HG03378 (cell line): ENCODE measurements around the gene ALDH1A3.

ENCODE experiments used
- ATAC-seq: cut with Tn5 transposase; IDR thresholded peaks from one replicate; pipeline ENCODE4 v1.9.1; 2021; ENCODE audit warnings: mild to moderate bottlenecking, moderate library complexity; ENCODE audit not compliant: unreplicated experiment

The ALDH1A3 gene

GRCh38 chr15:100900795-100901169 is 21.2 kb downstream of the ALDH1A3 start:
- ATAC-seq = no peak

DNA sequence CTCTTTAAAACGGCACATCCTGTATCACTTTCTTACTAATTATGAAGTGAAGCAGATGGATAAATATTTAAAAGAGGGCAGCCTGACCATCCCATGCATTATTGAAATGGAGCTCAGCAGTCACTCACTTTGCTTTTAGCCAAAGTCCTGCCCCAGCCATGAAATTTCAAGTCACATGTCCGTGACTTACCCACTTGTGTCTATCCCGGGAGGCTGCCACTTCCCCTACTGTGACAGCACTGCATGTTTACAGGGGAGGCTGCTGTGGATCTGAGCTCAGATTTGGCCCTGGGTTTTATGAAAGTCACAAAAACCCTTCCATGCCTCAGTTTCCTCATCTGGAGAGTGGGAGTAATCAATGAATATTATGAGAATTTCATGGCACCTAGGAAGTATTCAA is 21.7 kb downstream of the ALDH1A3 start:
- ATAC-seq = no peak

- no peak for ATAC-seq
Observed at GRCh38 chr15:100901702-100902435, 22.2 kb downstream of the ALDH1A3 start.

GRCh38 chr15:100902436-100903167 is 23.0 kb downstream of the ALDH1A3 start:
- no peak for ATAC-seq

GRCh38 chr15:100903168-100903554 is 23.5 kb downstream of the ALDH1A3 start:
- no peak for ATAC-seq

DNA sequence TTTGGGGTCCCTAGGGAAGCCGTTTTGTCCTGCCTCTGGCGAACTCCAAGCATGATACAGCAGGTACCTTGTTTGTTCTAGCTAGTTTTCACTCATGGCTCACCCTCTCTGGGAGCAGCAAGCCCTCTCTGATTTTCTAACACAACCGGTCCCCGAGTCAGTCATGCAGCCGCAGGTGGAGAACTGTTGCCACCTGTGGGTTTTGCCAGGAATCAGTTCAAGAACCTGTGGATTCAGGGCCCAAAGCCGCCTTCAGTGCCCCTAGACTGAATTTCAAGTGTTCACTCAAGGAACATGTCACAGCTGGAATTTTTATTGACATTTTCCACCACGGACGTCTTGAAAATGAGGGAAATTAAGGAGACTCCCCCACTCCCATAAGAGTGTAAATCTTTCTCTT is 26.2 kb downstream of the ALDH1A3 start:
- ATAC-seq = no peak

DNA sequence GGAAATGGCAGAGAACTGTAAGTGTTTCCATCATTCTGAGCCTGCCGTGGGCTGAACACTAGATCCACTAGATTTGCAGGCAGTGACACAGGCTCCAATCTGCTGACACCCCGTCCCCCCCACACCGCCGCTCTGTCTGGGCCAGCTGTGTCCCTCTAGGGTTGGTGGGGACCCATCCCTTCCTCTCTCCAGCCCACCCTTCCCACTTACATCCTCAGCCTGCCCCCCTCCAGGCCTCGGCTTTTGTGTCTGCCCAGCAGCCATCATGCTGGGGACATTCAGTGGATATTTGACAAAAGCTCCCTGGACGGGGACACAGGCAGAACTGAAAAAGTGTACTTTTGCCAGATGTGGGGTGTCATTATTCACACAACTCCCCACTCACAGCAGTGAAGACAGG is 28.8 kb downstream of the ALDH1A3 start:
- no peak for ATAC-seq

- no peak for ATAC-seq
Observed at GRCh38 chr15:100909565-100909964, 29.9 kb downstream of the ALDH1A3 start.

DNA sequence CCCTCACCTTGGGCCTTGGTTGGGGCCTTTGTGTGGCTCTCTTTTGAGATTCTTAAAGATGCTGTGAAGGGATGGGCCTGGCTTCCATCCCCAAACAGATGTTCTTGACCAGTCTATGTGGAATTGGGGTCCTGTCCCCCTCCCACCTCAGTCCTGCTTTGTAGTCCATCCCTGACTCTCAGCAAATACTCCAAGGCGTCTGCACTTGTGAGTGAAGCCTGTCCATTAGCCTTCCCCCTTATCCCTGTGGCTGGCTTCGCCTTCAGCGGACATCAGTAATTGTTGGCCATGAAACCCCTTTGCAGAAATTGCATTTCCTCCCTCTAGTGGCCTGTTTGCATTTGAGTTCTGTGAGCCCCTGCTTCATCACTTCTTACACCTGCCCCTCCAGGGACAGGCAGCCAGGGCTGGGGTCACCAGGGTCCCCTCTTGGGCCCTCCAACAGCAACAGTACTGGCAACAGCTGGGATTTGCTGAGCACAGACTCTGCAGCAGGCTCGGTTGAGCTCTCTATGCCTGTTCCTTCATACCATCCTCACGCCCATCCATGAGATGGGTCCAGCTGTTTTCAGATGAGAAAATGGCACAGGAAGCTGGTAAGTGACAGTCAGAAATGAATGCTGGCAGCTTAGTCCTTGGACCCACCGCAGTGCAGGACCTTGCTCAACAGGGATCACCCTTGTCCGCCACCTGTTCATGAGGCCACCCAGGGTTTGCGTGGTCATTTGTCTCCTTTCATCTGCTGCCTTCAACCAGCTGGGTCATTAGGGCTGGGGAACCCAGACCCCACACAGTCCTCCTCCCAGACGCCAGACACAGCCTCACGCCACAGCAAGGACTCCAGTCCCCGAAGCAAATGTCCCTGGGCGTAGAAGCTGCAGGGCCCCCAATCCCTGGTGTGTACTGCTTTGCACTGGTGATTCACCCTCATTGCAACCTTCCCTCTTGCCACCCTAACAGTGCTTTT is 30.6 kb downstream of the ALDH1A3 start:
- ATAC-seq = no peak

DNA sequence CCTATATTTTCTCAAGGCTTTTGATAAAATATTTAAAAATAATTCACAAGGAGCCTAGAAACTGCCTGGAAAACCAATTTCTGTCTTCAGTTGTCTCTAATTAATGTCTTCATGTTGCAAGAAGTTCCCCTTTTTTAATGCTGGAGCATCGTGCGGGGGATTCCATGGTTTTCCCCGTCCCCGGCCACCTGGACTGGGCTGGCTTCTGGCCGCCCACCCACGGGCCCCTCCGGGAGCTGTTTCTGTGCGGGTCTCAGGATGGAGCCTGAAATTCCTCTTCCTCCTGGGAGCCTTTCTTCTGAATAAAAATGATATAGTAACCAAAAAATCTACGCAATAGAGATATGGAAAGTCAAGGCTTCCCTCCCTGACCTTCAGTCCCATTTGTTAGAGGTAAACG is 31.5 kb downstream of the ALDH1A3 start:
- ATAC-seq = no peak

DNA sequence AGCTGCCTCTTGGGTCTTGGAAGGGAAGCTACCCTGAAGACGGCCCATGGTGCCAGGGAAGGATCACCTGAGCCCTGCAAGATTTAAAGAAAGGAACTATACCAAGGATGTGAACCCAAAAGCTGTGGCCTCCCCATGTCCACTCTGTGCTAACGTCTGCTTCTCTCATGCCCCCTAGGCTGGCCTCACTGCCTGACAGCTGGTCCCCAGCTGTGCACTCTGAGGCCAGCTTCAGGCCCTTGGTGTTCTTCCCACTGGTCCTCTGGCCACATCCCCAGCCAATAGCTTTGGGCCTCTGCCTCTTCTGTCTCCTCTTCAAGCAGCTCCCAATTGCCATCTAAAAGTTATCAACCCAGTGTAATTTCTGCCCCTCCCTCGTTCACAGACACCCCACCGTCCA is 34.3 kb downstream of the ALDH1A3 start:
- ATAC-seq = no peak

DNA sequence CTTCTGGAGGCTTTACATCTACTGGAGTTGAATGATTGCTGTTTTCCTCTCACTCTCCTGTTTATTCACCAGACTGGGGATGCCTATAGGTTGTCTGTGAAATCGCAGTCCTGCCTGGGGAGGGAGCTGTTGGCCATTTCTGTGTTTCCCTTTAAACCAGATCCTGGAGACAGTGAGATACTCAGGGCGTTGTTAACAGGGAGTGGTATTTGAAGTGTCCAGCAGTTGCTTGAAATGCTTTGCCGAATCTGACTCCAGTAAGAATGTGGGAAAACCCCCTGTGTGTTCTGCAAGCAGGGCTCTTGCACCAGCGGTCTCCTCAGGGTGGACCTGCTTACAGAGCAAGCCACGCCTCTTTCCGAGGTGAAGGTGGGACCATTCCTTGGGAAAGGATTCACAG is 35.2 kb downstream of the ALDH1A3 start:
- ATAC-seq = no peak

GRCh38 chr15:100918034-100918689 is 38.5 kb downstream of the ALDH1A3 start:
- no peak for ATAC-seq

DNA sequence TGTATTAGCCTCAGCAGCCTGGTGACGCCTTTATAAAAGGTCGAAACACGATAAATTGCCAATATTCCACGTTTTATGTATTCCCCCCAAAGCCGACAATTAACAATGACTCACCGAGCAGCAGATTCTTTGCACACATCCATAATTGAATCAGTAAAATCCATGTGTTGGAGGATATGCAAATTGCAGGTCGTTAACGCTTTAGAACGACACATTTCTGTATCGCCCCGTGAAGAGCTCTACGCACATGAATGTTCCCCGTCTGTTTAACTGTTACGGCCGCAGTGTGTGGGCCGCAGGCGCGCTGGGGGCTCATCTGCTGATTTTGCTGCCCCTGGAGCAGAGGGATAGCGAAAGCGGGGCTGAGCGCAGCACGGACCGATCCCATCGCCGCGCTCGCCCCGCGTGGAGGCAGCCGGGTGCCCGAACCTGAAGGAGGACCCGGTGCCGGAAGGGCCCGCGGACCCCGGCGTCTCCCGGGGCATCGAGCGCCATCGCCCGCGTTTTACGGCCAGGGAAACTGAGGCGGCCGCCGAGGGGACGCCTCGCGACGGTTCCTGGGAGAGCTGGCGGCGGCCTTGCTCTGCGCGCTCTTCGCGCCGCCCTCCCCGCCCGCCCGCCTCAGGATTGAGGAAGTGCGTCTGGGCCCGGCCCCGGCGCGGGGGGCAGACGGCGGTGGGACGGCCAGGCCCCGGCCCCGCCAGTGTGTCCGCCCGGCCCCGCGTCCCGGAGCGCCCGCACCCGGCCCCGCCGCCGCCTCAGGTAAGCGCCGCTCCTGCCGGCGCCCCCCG is 39.3 kb downstream of the ALDH1A3 start, which contains the start of gene LRRK1:
LRRK1 (plus strand) TSS at position 668 of the 791 bp plus-strand sequence. CDS start 5,276 bp downstream, outside the sequence.
- no peak for ATAC-seq

DNA sequence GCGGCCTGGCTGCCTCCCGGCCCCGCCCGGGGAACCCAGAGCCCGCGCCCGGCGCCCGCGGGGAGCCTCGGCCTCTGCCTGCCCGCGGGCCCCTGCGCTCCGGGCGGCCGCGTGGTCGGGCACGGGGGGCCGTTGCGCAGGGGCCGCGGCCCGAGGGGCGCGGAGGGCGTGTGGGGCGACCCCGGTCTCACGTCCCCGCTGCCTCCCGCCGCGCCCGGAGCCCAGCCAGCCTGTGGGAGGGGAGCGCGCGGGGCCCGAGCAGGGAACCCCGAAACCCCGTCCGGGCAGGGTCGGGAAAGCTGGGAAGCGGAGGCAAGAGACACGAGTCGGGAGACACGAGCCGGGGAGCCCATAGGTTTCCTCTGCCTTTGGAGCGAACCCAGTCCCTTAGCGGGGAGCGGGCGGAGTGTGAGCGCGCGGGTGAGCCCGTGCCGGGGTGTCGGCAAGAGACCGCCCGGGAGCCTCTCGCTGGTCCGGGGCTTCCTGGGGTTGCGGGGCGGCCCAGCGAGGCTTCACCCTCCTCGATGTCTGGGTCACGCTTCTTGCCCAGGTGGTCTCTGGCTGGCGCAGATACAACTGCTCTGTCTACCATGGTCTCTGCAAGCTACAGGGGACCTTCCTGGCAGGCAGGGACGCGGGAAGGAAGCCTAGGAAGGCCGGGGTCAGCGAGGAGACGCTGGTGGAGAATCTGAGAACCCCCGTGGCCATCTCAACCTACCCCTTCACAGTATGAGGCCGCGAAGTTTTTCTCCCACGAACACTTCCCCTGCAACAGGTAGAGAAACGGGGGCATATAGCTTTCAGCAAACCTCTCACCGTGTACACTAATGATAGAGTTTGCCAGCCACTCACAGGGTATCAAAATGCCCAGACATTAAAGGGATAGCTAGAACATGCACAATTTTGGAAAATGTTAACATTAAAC is 40.1 kb downstream of the ALDH1A3 start:
- no peak for ATAC-seq

GRCh38 chr15:100920516-100921135 is 41.0 kb downstream of the ALDH1A3 start:
- no peak for ATAC-seq

DNA sequence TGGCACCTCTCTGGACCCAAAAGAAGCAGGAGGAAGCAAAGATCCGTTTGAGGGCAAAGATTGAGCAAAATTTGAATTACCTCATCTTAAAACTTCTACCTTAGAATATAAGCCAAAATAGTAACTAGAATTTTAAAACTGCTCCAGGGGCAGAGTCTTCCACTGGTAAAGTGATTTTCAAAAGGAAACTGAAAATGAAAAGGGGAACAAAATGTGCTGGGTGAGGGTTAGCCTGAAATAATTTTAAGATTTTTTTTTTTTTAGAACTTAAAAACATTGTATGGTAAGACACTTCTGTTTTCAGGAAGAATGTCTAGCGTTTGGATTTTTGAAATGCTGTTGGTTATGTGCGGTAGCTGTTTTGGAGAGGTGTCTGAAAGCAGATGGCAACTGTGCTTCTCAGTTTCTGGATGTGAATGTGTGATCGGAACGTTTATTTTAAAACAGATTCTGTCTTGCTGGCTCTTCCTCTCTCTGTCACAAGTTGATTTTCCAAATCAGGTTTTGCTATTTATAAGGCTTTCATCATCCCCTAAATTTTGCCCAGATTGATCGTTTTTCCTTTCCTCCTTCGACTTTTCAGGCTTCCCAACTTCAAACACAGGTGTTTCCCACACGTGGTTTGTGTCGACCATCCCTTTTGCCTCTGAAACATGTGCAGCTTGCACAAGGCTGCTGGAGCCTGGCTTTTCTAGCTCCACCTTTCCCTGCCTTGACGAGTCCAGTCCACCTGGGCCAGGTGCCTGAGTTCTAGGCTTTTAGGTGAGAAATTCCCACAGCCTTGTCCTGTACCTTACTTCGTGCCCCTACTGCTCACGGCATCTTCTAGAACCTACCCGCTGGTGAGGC is 42.8 kb downstream of the ALDH1A3 start:
- peak; percentile 34 for ATAC-seq

GRCh38 chr15:100923076-100923475 is 43.4 kb downstream of the ALDH1A3 start:
- ATAC-seq = no peak
